Adrenal gland (tissue), 12 donors: Measurements from ENCODE around the gene TMEM258. TPM values are rescaled to one million over a fixed set of nuclear protein-coding genes. Genes with fewer than 3 reads are reported as not detected.

Experiments used
- DNase-seq, 7 donors: peaks; one replicate each; pipeline ENCODE4 v3.0.0-alpha.2; 2019 to 2020
- H3K27ac ChIP-seq, 5 donors: fragments of 200-600 bp; sonication (generic) in 4 of 5; 1 replicate in 3 of 5; 2 replicates in 2 of 5; pipeline versions ENCODE4 v1.5.1 to v1.8.0; 2016 to 2020; ENCODE audit warnings: mild to moderate bottlenecking in 1 of 5
- H3K27me3 ChIP-seq: fragments of 200-600 bp; 2 replicates; pipeline ENCODE4 v1.8.0; 2021
- H3K36me3 ChIP-seq, 2 donors: fragments of 200-600 bp; replicated peaks in 1 of 2; 1 replicate in 1 of 2; 2 replicates in 1 of 2; pipeline versions ENCODE4 v1.5.1 to v1.8.0; 2018 to 2022
- H3K4me1 ChIP-seq, 2 donors: fragments of 200-600 bp; replicated peaks in 1 of 2; 1 replicate in 1 of 2; 2 replicates in 1 of 2; pipeline versions ENCODE4 v1.5.1 to v1.8.0; 2018 to 2021
- H3K4me3 ChIP-seq, 4 donors: fragments of 200-600 bp; sonication (generic) in 3 of 4; one replicate each; pipeline ENCODE4 v1.5.1; 2016 to 2018
- H3K9me3 ChIP-seq, 3 donors: fragments of 200-600 bp; sonication (generic) in 1 of 3; replicated peaks in 1 of 3; 1 replicate in 2 of 3; 2 replicates in 1 of 3; pipeline versions ENCODE4 v1.5.1 to v1.8.0; 2016 to 2021
- CTCF ChIP-seq, 6 experiments: fragments of 450-650 bp in 4 of 6; fragments of 200-600 bp in 2 of 6; sonication (generic) in 1 of 6; IDR thresholded peaks; 1 replicate in 5 of 6; 2 replicates in 1 of 6; pipeline versions ENCODE4 v1.5.1 to v1.8.0; 2016 to 2021; ENCODE audit warnings: antibody characterized with exemption in 6 of 6, mild to moderate bottlenecking in 2 of 6, moderate library complexity in 1 of 6
- POLR2A ChIP-seq, 2 donors: fragments of 450-650 bp; IDR thresholded peaks; one replicate each; pipeline ENCODE4 v1.6.1; 2017; ENCODE audit warnings: antibody characterized with exemption in 2 of 2, mild to moderate bottlenecking in 2 of 2, moderate library complexity in 1 of 2
- WGBS, 4 donors: extraction: QIAGEN DNeasy Blood & Tissue Kit in 2 of 4; methylation state at CpG; one replicate each; pipeline versions ENCODE4 v1.1.5 to v1.1.7; 2013 to 2017; 5-methylcytosine and 5-hydroxymethylcytosine counted together
- intact Hi-C, 2 donors: fragments of 100-400 bp; cut with DNase I; formaldehyde crosslinking; loops; one replicate each; pipeline versions ENCODE4 v1.14.1 to v1.15.0; 2022 to 2023
- polyA plus RNA-seq, 3 donors: library from polyadenylated mRNA; stranded (reverse); fragments of 200-250 nt in 2 of 3; fragments of 350-450 nt in 1 of 3; fragmentation: Illumina TruSeq in 1 of 3; extraction: RNeasy Lipid Tissue Mini Kit (QIAGEN cat#74804) in 1 of 3; gene quantifications; one replicate each; pipeline ENCODE4 v1.2.3, GENCODE V29; 2013 to 2014
- total RNA-seq, 9 donors: library from RNA; depleted of rRNA in 4 of 9; stranded (reverse); fragments of >200 nt in 4 of 9; fragments of 120-200 nt in 1 of 9; fragmentation: NEBNext Ultra II Directional in 1 of 9; extraction: Animal tissue kit (Norgen Biotek cat#: 25700) in 1 of 9; gene quantifications; one replicate each; pipeline versions ENCODE4 v1.1.0 to v1.2.4, GENCODE V29; 2013 to 2023
- donor health status: healthy with polysubstance abuse.
- donor health status: Bipolar disorder and iron deficiency.
- donor health status: DM: yes; HTN: yes; CAD: no.
- donor health status: DM: no; HTN: no; CAD: no.
- donor health status: DM: no; HTN: no; CAD: no.
- donor health status: DM: yes; HTN: yes; CAD: no.

Gene TMEM258
- total and polyA plus RNA-seq, 12 donors: 22.8 to 215 (median 139) TPM

GRCh38 chr11:61787928-61788491, 4.4 kb downstream of the TMEM258 start:
- no peaks in the 10 kb centered on the region for H3K9me3 ChIP-seq
- H3K4me1 ChIP-seq: peaks cover under 1 to 10% of the 10 kb centered on the region in 2 donors
- H3K4me3 ChIP-seq: no peak overlapping the region
- H3K27me3 ChIP-seq: no peaks in the 10 kb centered on the region
- no peak overlapping the region for H3K27ac ChIP-seq
- intact Hi-C loops: loop anchor here in 1 of 2 donors (10.0 kb wide), 2 partner anchors 167 to 327 kb away; partner anchors contain the start of gene BEST1
- H3K36me3 ChIP-seq: peaks cover 0 to 56% of the 10 kb centered on the region in 2 donors
- TF ChIP-seq CTCF (IDR thresholded peaks at IDR 0.05) (peak in 3 of 6 experiments; percentile 14 to 26 (median 23)), POLR2A (IDR thresholded peaks at IDR 0.05) (no peak)
- DNase-seq: no peak
- WGBS, 4 donors: 48 to 63% (median 57%) methylated on average over 8 to 9 of the region's 9 CpGs

GRCh38 chr11:61785837-61786402, 6.5 kb downstream of the TMEM258 start:
- TF ChIP-seq CTCF (IDR thresholded peaks at IDR 0.05) (no peak), POLR2A (IDR thresholded peaks at IDR 0.05) (no peak)
- Histone ChIP-seq H3K9me3 (no peaks in the 10 kb centered on the region), H3K4me1 (no peaks in the 10 kb centered on the region), H3K36me3 (peaks cover 0 to 56% of the 10 kb centered on the region in 2 donors), H3K4me3 (no peak overlapping the region), H3K27ac (no peak overlapping the region), H3K27me3 (no peaks in the 10 kb centered on the region)
- 87 to 93% (median 88%) methylated on average over 6 to 11 of the region's 11 CpGs for WGBS, 4 donors
- intact Hi-C loops: loop anchor here in 1 of 2 donors (10.0 kb wide), 2 partner anchors 169 to 329 kb away; partner anchors contain the start of gene BEST1
- DNase-seq: no peak

GRCh38 chr11:61784506-61784805, 7.9 kb downstream of the TMEM258 start:
- intact Hi-C loops: loop anchor here in 1 of 2 donors (10.0 kb wide), 2 partner anchors 170 to 330 kb away; partner anchors contain the start of gene BEST1
- TF ChIP-seq CTCF (IDR thresholded peaks at IDR 0.05) (no peak), POLR2A (IDR thresholded peaks at IDR 0.05) (no peak)
- no peak overlapping the region for H3K27ac ChIP-seq
- no peaks in the 10 kb centered on the region for H3K4me1 ChIP-seq
- H3K9me3 ChIP-seq: no peaks in the 10 kb centered on the region
- peaks cover 0 to 45% of the 10 kb centered on the region in 2 donors for H3K36me3 ChIP-seq
- DNase-seq: no peak
- H3K27me3 ChIP-seq: no peaks in the 10 kb centered on the region
- 76 to 86% (median 84%) methylated on average over 7 of the region's 7 CpGs for WGBS, 4 donors
- no peak overlapping the region for H3K4me3 ChIP-seq

- H3K4me1 ChIP-seq: no peaks in the 10 kb centered on the region
- no peak for TF ChIP-seq POLR2A (IDR thresholded peaks at IDR 0.05)
- no peak for TF ChIP-seq CTCF (IDR thresholded peaks at IDR 0.05)
- H3K9me3 ChIP-seq: no peaks in the 10 kb centered on the region
- DNase-seq: no peak
- no peak overlapping the region for H3K4me3 ChIP-seq
- H3K27me3 ChIP-seq: no peaks in the 10 kb centered on the region
- WGBS, 4 donors: 72 to 82% (median 75%) methylated on average over 7 to 13 of the region's 13 CpGs
- H3K36me3 ChIP-seq: peaks cover 0 to 39% of the 10 kb centered on the region in 2 donors
- no peak overlapping the region for H3K27ac ChIP-seq
- intact Hi-C loops: loop anchor here in 1 of 2 donors (10.0 kb wide), 2 partner anchors 171 to 331 kb away; partner anchors contain the start of gene BEST1
Observed at GRCh38 chr11:61783717-61784505, 8.5 kb downstream of the TMEM258 start.
